HEK293T (cell line): ENCODE data around the gene BMF.

Experiments used
- BHLHE40 ChIP-seq: fragments of 450-650 bp; IDR thresholded peaks from 2 replicates; pipeline ENCODE4 v1.6.1; 2016; ENCODE audit warnings: mild to moderate bottlenecking, moderate library complexity, borderline replicate concordance
- FOXA1 ChIP-seq: fragments of 450-650 bp; IDR thresholded peaks from 2 replicates; pipeline ENCODE4 v1.6.1; 2016; ENCODE audit warnings: mild to moderate bottlenecking
- FOXM1 ChIP-seq: fragments of 450-650 bp; IDR thresholded peaks from 2 replicates; pipeline ENCODE4 v1.6.1; 2017; ENCODE audit warnings: mild to moderate bottlenecking, borderline replicate concordance
- HDGF ChIP-seq: fragments of 450-650 bp; IDR thresholded peaks from 2 replicates; pipeline ENCODE4 v1.6.1; 2017; ENCODE audit warnings: antibody characterized with exemption, borderline replicate concordance
- L3MBTL2 ChIP-seq: fragments of 450-650 bp; conservative IDR thresholded peaks from 2 replicates; pipeline ENCODE4 v1.6.1; 2016; ENCODE audit warnings: mild to moderate bottlenecking
- LEF1 ChIP-seq: fragments of 450-650 bp; IDR thresholded peaks from 2 replicates; pipeline ENCODE4 v1.6.1; 2017; ENCODE audit warnings: mild to moderate bottlenecking, borderline replicate concordance
- PKNOX1 ChIP-seq: fragments of 450-650 bp; IDR thresholded peaks from 2 replicates; pipeline ENCODE4 v1.6.1; 2016
- SP1 ChIP-seq: fragments of 450-650 bp; IDR thresholded peaks from 2 replicates; pipeline ENCODE4 v1.6.1; 2017
- ZNF384 ChIP-seq: fragments of 450-650 bp; IDR thresholded peaks from 2 replicates; pipeline ENCODE4 v1.6.1; 2016

- TF ChIP-seq SP1 (no peak), L3MBTL2 (no peak), FOXA1 (no peak), FOXM1 (no peak), BHLHE40 (no peak), HDGF (no peak), PKNOX1 (no peak), ZNF384 (no peak), LEF1 (no peak)
Measured at GRCh38 chr15:40043927-40044716, 64.6 kb downstream of the BMF start.
